HEK293T (cell line): ENCODE results near the gene COL11A1.

Experiments used
- BHLHE40 ChIP-seq: fragments of 450-650 bp; IDR thresholded peaks from 2 replicates; pipeline ENCODE4 v1.6.1; 2016; ENCODE audit warnings: mild to moderate bottlenecking, moderate library complexity, borderline replicate concordance
- FOXM1 ChIP-seq: fragments of 450-650 bp; IDR thresholded peaks from 2 replicates; pipeline ENCODE4 v1.6.1; 2017; ENCODE audit warnings: mild to moderate bottlenecking, borderline replicate concordance
- L3MBTL2 ChIP-seq: fragments of 450-650 bp; conservative IDR thresholded peaks from 2 replicates; pipeline ENCODE4 v1.6.1; 2016; ENCODE audit warnings: mild to moderate bottlenecking
- LEF1 ChIP-seq: fragments of 450-650 bp; IDR thresholded peaks from 2 replicates; pipeline ENCODE4 v1.6.1; 2017; ENCODE audit warnings: mild to moderate bottlenecking, borderline replicate concordance
- SP1 ChIP-seq: fragments of 450-650 bp; IDR thresholded peaks from 2 replicates; pipeline ENCODE4 v1.6.1; 2017
- SUZ12 ChIP-seq: fragments of 450-650 bp; IDR thresholded peaks from 2 replicates; pipeline ENCODE4 v1.6.1; 2016; ENCODE audit warnings: mild to moderate bottlenecking
- TARDBP ChIP-seq: fragments of 450-650 bp; IDR thresholded peaks from 2 replicates; pipeline ENCODE4 v1.6.1; 2016
- TF ChIP-seq, protein P1 (sequence below): fragments of 450-650 bp; IDR thresholded peaks from 2 replicates; pipeline ENCODE4 v1.6.1; 2016

DNA sequence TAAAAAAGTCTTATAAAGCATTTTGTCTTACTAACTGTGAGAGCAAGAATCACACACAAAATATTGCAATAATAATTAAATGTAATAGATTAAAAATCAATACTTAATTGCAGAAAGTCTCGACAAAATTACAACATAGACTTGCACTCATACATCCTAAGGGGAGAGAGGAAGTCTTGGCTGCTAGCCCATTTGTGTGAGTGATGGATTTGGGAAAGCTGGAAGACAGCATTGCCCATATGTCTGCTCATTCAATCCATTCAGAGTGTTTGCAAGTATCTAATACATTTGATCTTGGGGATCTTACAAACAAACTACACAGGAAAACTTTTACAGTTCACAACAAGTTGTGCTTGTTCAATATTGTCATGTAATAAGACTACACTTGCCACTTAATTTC is 140.5 kb downstream of the COL11A1 start:
- no peak for TF ChIP-seq SUZ12
- no peak for TF ChIP-seq L3MBTL2
- no peak for TF ChIP-seq BHLHE40
- no peak for TF ChIP-seq SP1
- TF ChIP-seq, protein P1, sequence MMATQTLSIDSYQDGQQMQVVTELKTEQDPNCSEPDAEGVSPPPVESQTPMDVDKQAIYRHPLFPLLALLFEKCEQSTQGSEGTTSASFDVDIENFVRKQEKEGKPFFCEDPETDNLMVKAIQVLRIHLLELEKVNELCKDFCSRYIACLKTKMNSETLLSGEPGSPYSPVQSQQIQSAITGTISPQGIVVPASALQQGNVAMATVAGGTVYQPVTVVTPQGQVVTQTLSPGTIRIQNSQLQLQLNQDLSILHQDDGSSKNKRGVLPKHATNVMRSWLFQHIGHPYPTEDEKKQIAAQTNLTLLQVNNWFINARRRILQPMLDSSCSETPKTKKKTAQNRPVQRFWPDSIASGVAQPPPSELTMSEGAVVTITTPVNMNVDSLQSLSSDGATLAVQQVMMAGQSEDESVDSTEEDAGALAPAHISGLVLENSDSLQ: no peak
- TF ChIP-seq LEF1: no peak
- TF ChIP-seq TARDBP: no peak
- no peak for TF ChIP-seq FOXM1
